CD1c-positive myeloid dendritic cell (primary cell): ENCODE results near the gene FGF8.
"Not testable (repeated sequence)": the region's sequence is repeated elsewhere in the genome, so short reads cannot be mapped to it uniquely, and the experiment has no call there.

Source experiments
- DNase-seq: peaks from one replicate; pipeline ENCODE4 v3.0.0-alpha.2; 2016; ENCODE audit errors: extremely low spot score

FGF8 gene, protein sequence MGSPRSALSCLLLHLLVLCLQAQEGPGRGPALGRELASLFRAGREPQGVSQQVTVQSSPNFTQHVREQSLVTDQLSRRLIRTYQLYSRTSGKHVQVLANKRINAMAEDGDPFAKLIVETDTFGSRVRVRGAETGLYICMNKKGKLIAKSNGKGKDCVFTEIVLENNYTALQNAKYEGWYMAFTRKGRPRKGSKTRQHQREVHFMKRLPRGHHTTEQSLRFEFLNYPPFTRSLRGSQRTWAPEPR

GRCh38 chr10:101775273-101776160, at the start of gene FGF8:
TSS of gene FGF8 (minus strand) at chr10:101776114. CDS start at chr10:101775900, 214 bp downstream.
- no peak for DNase-seq

DNA sequence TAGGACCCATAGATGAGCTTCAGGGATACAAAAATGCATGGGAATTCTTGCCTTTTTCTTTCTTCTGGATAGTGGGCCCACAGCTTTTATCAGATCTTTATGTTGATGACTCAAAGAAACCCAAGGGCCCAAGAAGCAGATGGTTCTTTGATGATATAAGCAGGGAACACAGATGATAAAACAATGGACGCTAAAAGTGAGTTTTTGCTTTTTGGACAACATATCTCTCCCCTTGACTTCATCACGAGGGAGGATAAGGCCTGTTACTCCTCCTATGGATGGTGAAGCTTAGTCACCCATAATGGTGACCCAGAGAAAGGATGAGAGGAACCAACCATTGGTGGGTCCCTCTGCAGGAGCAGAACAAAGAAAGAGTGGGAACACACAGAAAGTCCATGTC, 48.8 kb upstream of the FGF8 start:
- DNase-seq = no peak

- DNase-seq = no peak
These were observed 43.1 kb upstream of the FGF8 start for GRCh38 chr10:101818872-101819633.

GRCh38 chr10:101818119-101818871, 42.4 kb upstream of the FGF8 start, which contains the start of gene OGA:
TSS of gene OGA (minus strand) at chr10:101818444. CDS start at chr10:101818022, 422 bp downstream.
- DNase-seq = peak; percentile 98

DNA sequence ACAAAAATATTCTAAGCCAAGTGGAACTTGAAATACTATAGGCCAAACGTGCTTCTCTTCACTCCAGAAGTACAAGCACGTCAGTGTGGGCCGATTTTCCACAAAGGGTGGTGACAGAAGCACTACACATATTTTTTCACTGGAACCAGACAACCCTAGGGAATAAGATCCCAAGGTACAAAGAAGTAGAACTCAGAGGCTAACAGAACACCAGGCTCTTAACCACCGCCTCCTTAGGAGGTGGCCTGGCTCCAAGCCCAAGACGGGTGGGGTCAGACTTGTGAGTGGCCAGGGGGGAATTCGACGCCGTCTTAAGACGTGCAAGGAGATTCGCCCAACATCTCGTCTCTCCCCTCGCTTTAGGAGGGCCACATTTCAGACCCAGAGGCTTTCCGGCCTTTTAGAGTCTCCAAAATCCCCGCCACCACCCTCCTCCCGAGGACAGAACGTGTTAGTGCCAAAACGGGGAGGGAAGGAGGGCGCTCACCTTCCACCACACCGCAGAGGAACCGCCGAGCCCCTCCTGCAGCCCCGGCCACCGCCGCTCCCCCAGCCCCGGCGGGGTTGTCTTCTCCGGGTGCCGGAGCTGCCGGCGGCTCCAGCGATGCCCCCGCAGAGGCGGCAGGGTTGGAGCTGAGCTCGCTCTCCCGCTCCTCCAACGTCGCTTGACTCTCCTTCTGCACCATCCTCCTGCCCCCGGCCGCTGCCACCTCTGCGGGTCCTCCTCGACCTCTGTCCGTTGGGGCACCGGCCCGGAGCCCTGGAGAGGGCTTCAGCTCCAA, 41.6 kb upstream of the FGF8 start:
- DNase-seq = peak; percentile 69

DNA sequence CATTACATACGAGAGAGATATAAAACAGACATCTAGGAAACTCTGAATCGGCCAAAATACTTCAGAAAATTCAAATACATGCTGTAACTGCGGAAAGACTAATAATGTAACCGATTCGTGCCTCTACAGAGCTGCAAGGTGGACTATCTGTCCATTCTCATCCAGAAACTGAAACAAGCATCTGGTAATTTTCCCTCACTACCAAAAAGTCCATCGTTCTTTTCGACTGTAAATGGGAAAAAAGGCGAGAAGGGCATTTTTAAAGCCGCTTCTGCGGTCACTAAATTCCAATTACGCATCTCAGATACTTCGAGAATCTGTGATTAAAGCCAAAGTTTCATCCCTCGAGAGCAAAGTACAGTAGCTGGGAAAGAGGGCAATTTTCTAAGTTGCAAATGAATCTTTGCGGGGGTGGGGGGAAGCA, 41.0 kb upstream of the FGF8 start:
- DNase-seq = no peak

DNA sequence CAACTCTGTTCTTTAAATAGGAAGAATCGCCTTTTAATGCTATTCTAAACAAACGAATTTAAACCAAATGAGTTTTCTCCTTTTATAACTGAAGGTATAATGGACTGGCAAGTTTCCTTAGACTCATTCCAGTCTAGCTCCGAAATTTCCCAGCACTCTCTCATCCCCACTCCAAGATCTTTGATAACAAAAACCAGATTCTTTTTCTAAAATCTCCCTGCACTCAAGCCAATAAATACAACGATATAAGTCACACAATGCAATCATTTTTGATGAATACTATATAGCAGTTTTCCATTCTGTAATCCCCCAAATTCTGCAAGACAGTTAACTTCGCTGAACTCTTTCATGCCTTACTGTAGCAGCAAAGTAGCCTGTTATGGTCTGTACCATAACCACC, 40.5 kb upstream of the FGF8 start:
- no peak for DNase-seq

GRCh38 chr10:101814466-101815071, 38.7 kb upstream of the FGF8 start:
- DNase-seq = no peak

GRCh38 chr10:101812606-101813005, 36.7 kb upstream of the FGF8 start:
- DNase-seq = no peak

- no peak for DNase-seq
These were observed 31.2 kb upstream of the FGF8 start for GRCh38 chr10:101807158-101807557.

DNA sequence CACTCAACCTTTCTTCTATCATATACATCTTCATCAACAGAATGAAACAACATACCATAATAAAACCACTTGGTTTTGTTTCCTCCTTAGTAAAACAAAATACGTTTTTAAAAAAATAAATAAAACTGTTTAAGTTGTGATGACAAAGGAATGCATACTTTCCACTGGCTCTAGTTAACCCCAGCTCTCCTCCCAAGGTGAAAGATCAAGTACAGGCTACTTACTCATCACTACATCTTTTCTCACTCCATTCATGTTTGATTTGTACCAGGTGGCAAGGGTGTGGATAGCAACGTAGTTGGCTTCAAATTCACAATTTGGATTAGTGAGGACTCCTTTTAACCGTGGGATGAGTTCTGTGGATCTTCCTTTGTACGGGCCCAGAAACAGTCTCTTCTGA, 27.6 kb upstream of the FGF8 start:
- no peak for DNase-seq

GRCh38 chr10:101797403-101798059, 21.6 kb upstream of the FGF8 start:
- no peak for DNase-seq

DNA sequence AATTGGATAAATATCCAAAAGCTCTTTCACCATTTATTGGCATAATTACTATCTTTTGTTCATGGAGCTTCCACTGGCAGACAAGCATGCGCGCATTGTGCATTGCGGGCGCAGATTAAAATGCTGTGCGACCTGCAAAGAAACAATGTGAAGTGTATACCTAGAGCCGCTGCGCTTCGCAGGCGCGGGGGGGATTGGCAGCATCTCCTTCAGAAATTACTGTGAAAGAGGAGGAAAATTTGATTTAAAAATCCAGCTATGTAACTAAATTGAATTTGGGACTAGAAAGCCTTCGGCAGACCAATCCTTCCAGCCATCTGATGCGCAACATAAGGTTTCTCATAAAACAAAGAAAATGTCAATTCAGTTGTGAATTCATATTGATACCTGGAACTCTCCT, 17.6 kb upstream of the FGF8 start:
- DNase-seq = no peak

GRCh38 chr10:101789686-101790085, 13.8 kb upstream of the FGF8 start:
- no peak for DNase-seq

DNA sequence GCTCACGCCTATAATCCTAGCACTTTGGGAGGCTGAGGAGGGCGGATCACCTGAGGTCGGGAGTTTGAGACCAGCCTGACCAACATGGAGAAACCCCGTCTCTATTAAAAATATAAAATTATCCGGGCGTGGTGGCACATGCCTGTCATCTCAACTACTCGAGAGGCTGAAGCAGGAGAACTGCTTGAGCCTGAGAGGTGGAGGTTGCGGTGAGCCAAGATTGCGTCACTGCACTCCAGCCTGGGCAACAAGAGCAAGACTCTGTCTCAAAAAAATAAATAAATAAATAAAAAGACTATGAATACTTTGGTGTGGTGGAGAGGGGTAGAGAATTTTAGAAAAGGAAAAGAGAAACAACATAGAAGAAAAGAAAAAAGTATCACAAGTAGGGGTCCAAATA, 13.3 kb upstream of the FGF8 start:
- DNase-seq = not testable (repeated sequence)

GRCh38 chr10:101785801-101786200, 9.9 kb upstream of the FGF8 start:
- no peak for DNase-seq

DNA sequence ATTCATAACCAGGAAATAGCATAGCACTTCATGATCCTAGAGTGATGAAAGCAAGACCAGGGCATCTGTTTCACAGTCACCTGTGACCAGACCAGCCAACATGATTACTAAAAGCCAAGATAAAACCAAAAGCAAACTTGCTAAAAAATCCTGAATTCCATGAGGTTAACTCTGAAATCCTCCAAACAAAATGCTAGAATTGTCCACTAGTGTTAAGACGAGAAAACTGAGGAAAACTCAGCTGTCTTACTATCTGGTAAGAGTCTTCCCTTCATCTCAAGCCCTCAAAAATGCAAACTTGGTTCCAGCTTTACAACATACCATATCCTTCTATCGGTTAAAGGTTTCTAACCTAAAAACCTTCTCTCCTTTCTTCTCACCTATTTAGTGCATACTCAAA, 8.6 kb upstream of the FGF8 start:
- no peak for DNase-seq

GRCh38 chr10:101783736-101784118, 7.8 kb upstream of the FGF8 start:
- no peak for DNase-seq

GRCh38 chr10:101782811-101783735, 7.2 kb upstream of the FGF8 start, which contains the start of gene NPM3:
TSS of gene NPM3 (minus strand) at chr10:101783446. CDS start at chr10:101783390, 56 bp downstream.
- peak; percentile 74 for DNase-seq
